A549 (cell line): ENCODE results near the gene OXNAD1. TPM values are rescaled to one million over a fixed set of nuclear protein-coding genes. Genes with fewer than 3 reads are reported as not detected.

Source experiments
- ATAC-seq, 2 experiments: fragments of 200-7000 bp in 1 of 2; fragments of >200 bp in 1 of 2; cut with Nextera tagmentation in 1 of 2; cut with Tn5 transposase in 1 of 2; 3 replicates each; pipeline versions ENCODE4 v1.8.0 to v1.9.1; 2018 to 2020; ENCODE audit warnings: mild to moderate bottlenecking in 1 of 2, moderate library complexity in 1 of 2
- CTCF ChIA-PET: fragments of 300-600 bp; sonication (Branson Sonifier 250); formaldehyde crosslinking; extraction: SDS; loops from one replicate; lab custom pipeline; 2021; ENCODE audit warnings: antibody characterized with exemption, inconsistent platforms; lab: Yijun Ruan, JAX
- POLR2A ChIA-PET: fragments of 350-600 bp; formaldehyde crosslinking; extraction: SDS; loops from one replicate; lab custom pipeline; 2021; ENCODE audit warnings: antibody characterized with exemption, inconsistent platforms; lab: Yijun Ruan, JAX
- DNase-seq, 2 experiments: peaks; one replicate each; pipeline versions ENCODE4 v3.0.0 to v3.0.0-alpha.2; 2011 to 2016; ENCODE audit warnings: low read depth in 1 of 2, low spot score in 1 of 2
- FAIRE-seq: peaks from 2 replicates; lab custom pipeline; 2011; peaks lifted over from hg19 to GRCh38; lab: Jason Lieb, UNC
- H3K27ac ChIP-seq, 2 experiments: fragments of >200 bp; sonication (Bioruptor Twin); formaldehyde crosslinking; 3 replicates each; pipeline ENCODE4 v1.5.1; 2016 to 2017
- H3K4me1 ChIP-seq: fragments of >200 bp; sonication (Bioruptor Twin); formaldehyde crosslinking; 3 replicates; pipeline ENCODE4 v1.6.1; 2016
- H3K4me2 ChIP-seq: fragments of >200 bp; sonication (Bioruptor Twin); formaldehyde crosslinking; 3 replicates; pipeline ENCODE4 v1.6.1; 2016
- H3K4me3 ChIP-seq: fragments of >200 bp; sonication (Bioruptor Twin); formaldehyde crosslinking; 3 replicates; pipeline ENCODE4 v1.5.1; 2016
- H3K9me3 ChIP-seq: fragments of >200 bp; sonication (Bioruptor Twin); formaldehyde crosslinking; 3 replicates; pipeline ENCODE4 v1.6.1; 2016
- CBX2 ChIP-seq: fragments of 200-600 bp; sonication (generic); IDR thresholded peaks from 2 replicates; pipeline ENCODE4 v1.6.1; 2016; ENCODE audit warnings: low read depth, mild to moderate bottlenecking, borderline replicate concordance
- CHD4 ChIP-seq: fragments of 200-600 bp; sonication (generic); IDR thresholded peaks from 2 replicates; pipeline ENCODE4 v1.6.1; 2016; ENCODE audit warnings: antibody characterized with exemption, mild to moderate bottlenecking, borderline replicate concordance
- E2F6 ChIP-seq: IDR thresholded peaks from 2 replicates; pipeline ENCODE4 v1.6.1; 2012; ENCODE audit warnings: low read depth, borderline replicate concordance
- EHMT2 ChIP-seq: fragments of 200-600 bp; sonication (generic); IDR thresholded peaks from 2 replicates; pipeline ENCODE4 v1.6.1; 2016; ENCODE audit warnings: antibody characterized with exemption, low read depth, mild to moderate bottlenecking, moderate library complexity
- FOSB ChIP-seq: fragments of 250-450 bp; sonication (Bioruptor Pico); IDR thresholded peaks from 2 replicates; pipeline ENCODE4 v1.5.0; 2020; ENCODE audit warnings: mild to moderate bottlenecking, moderate library complexity
- HDAC2 ChIP-seq: fragments of 200-600 bp; sonication (generic); IDR thresholded peaks from 2 replicates; pipeline ENCODE4 v1.6.1; 2016
- HOXA7 ChIP-seq: fragments of 250-450 bp; sonication (Bioruptor Pico); IDR thresholded peaks from 2 replicates; pipeline ENCODE4 v1.5.0; 2020; ENCODE audit warnings: mild to moderate bottlenecking, moderate library complexity
- JUN ChIP-seq, 2 experiments: fragments of >200 bp; sonication (Bioruptor Twin); formaldehyde crosslinking; IDR thresholded peaks; 2 replicates in 1 of 2; 3 replicates in 1 of 2; pipeline ENCODE4 v1.6.1; 2016 to 2017
- KDM1A ChIP-seq: fragments of 200-600 bp; sonication (generic); IDR thresholded peaks from 2 replicates; pipeline ENCODE4 v1.6.1; 2016; ENCODE audit warnings: low read depth, mild to moderate bottlenecking
- KDM5A ChIP-seq: fragments of 200-600 bp; sonication (generic); IDR thresholded peaks from 2 replicates; pipeline ENCODE4 v1.6.1; 2016; ENCODE audit warnings: antibody characterized with exemption, mild to moderate bottlenecking
- MAFK ChIP-seq: fragments of 450-650 bp; IDR thresholded peaks from 2 replicates; pipeline ENCODE4 v1.6.1; 2014; ENCODE audit not compliant: partially characterized antibody
- NPAS2 ChIP-seq: fragments of 250-450 bp; sonication (Bioruptor Pico); IDR thresholded peaks from 2 replicates; pipeline ENCODE4 v1.8.0; 2022; ENCODE audit warnings: mild to moderate bottlenecking, moderate library complexity, borderline replicate concordance
- PBX3 ChIP-seq: IDR thresholded peaks from 2 replicates; pipeline ENCODE4 v1.6.1; 2012
- POLR2AphosphoS2 ChIP-seq: conservative IDR thresholded peaks from 2 replicates; pipeline ENCODE4 v1.6.1; 2012; ENCODE audit warnings: low read length, improper control_type of control experiment, inconsistent platforms
- RAD21 ChIP-seq, 2 experiments: fragments of >200 bp in 1 of 2; sonication (Bioruptor Twin) in 1 of 2; formaldehyde crosslinking in 1 of 2; IDR thresholded peaks in 1 of 2; conservative IDR thresholded peaks in 1 of 2; 2 replicates in 1 of 2; 3 replicates in 1 of 2; pipeline ENCODE4 v1.6.1; 2012 to 2018; ENCODE audit warnings: inconsistent platforms in 1 of 2
- RNF2 ChIP-seq: fragments of 200-600 bp; sonication (generic); IDR thresholded peaks from 2 replicates; pipeline ENCODE4 v1.6.1; 2016; ENCODE audit warnings: low read depth, mild to moderate bottlenecking, antibody characterized with exemption, moderate library complexity, borderline replicate concordance
- SMC3 ChIP-seq: fragments of >200 bp; sonication (Bioruptor Twin); formaldehyde crosslinking; IDR thresholded peaks from 3 replicates; pipeline ENCODE4 v1.6.1; 2018; ENCODE audit warnings: inconsistent platforms
- SREBF2 ChIP-seq: fragments of 450-650 bp; IDR thresholded peaks from 2 replicates; pipeline ENCODE4 v1.6.1; 2014; ENCODE audit warnings: mild to moderate bottlenecking, moderate library complexity
- TP53 ChIP-seq: fragments of 250-450 bp; sonication (Bioruptor Pico); IDR thresholded peaks from 2 replicates; pipeline ENCODE4 v1.5.0; 2021; ENCODE audit warnings: mild to moderate bottlenecking, moderate library complexity
- USF2 ChIP-seq: fragments of 450-650 bp; IDR thresholded peaks from 2 replicates; pipeline ENCODE4 v1.6.1; 2014; ENCODE audit warnings: antibody characterized with exemption
- ZC3H11A ChIP-seq: fragments of 450-650 bp; IDR thresholded peaks from 2 replicates; pipeline ENCODE4 v1.6.1; 2014; ENCODE audit warnings: antibody characterized with exemption, mild to moderate bottlenecking
- ZFP36 ChIP-seq: fragments of 450-650 bp; IDR thresholded peaks from 2 replicates; pipeline ENCODE4 v1.6.1; 2014; ENCODE audit warnings: borderline replicate concordance; ENCODE audit not compliant: partially characterized antibody
- ZSCAN20 ChIP-seq: fragments of 250-450 bp; sonication (Bioruptor Pico); IDR thresholded peaks from 2 replicates; pipeline ENCODE4 v1.8.0; 2022; ENCODE audit warnings: mild to moderate bottlenecking, moderate library complexity
- WGBS: methylation state at CpG from one replicate; pipeline ENCODE4 v1.1.6; 2017; ENCODE audit errors: missing lambda C conversion rate; 5-methylcytosine and 5-hydroxymethylcytosine counted together
- polyA plus RNA-seq, 4 experiments: library from polyadenylated mRNA; depleted of rRNA in 3 of 4; stranded (reverse); fragments of >200 nt; fragmentation: RNase III in 1 of 4; extraction: RNeasy Plus Mini Kit Qiagen cat#74134 plus additional on column Dnase treatment in 1 of 4; gene quantifications; 2 replicates in 3 of 4; 3 replicates in 1 of 4; pipeline ENCODE4 v1.2.3, GENCODE V29; 2011 to 2017
- TF ChIP-seq, protein P1 (sequence below): fragments of >200 bp; sonication (Bioruptor Twin); formaldehyde crosslinking; IDR thresholded peaks from 2 replicates; pipeline ENCODE4 v1.6.1; 2016
- TF ChIP-seq, protein P2 (sequence below): fragments of >200 bp; sonication (Bioruptor Twin); formaldehyde crosslinking; IDR thresholded peaks from 3 replicates; pipeline ENCODE4 v1.6.1; 2016
- TF ChIP-seq, protein P3 (sequence below): fragments of >200 bp; sonication (Bioruptor Twin); formaldehyde crosslinking; IDR thresholded peaks from 3 replicates; pipeline ENCODE4 v1.5.1; 2016

Gene OXNAD1
- polyA plus RNA-seq, 2 of the 4 experiments (the other 2 are of a cell fraction): 8.8 to 25.9 TPM

GRCh38 chr3:16300307-16300706 lies 35.3 kb downstream of the OXNAD1 start:
- ChIA-PET POLR2A (no interaction called here), CTCF (interaction anchor here (3.0 kb wide), 1 partner anchor 10 kb away, joined by 16 read pairs; no protein-coding TSS in a partner anchor)
- Histone ChIP-seq H3K27ac (no peak overlapping the region), H3K4me3 (no peak overlapping the region), H3K9me3 (0 out of 3 replicates have a peak, but pooled peaks cover 5% of the 10 kb centered on the region), H3K4me2 (no peak overlapping the region), H3K4me1 (no peaks in the 10 kb centered on the region)
- 96% methylated on average over 2 of the region's 2 CpGs for WGBS
- ATAC-seq (no peak), FAIRE-seq (no peak), DNase-seq (no peak)
- TF ChIP-seq ZFP36 (no peak), KDM5A (no peak), POLR2AphosphoS2 (no peak), HDAC2 (no peak), USF2 (no peak), NPAS2 (CRISPR knock-in tag) (no peak), RNF2 (no peak), KDM1A (no peak), MAFK (no peak), CBX2 (no peak), ZC3H11A (no peak), PBX3 (no peak), JUN (IDR thresholded peaks at IDR 0.05) (no peak), SMC3 (no peak), HOXA7 (no peak), SREBF2 (no peak), TP53 (no peak), EHMT2 (no peak)
- TF ChIP-seq, protein P1, sequence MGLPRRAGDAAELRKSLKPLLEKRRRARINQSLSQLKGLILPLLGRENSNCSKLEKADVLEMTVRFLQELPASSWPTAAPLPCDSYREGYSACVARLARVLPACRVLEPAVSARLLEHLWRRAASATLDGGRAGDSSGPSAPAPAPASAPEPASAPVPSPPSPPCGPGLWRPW: no peak
- TF ChIP-seq, all 56 proteins: peak for 0

GRCh38 chr3:16300881-16301359 lies 35.9 kb downstream of the OXNAD1 start:
- DNase-seq (no peak), FAIRE-seq (no peak), ATAC-seq (no peak)
- H3K4me3 ChIP-seq: no peak overlapping the region
- TF ChIP-seq PBX3 (no peak), USF2 (no peak), CHD4 (no peak), HOXA7 (no peak), RAD21 (conservative IDR thresholded peaks at IDR 0.05 in 1 of 2, IDR thresholded peaks at IDR 0.05 in 1 of 2) (no peak), KDM1A (no peak), RNF2 (no peak), E2F6 (no peak), TP53 (no peak), ZSCAN20 (no peak), FOSB (CRISPR knock-in tag) (no peak), NPAS2 (CRISPR knock-in tag) (no peak)
- TF ChIP-seq, protein P2, sequence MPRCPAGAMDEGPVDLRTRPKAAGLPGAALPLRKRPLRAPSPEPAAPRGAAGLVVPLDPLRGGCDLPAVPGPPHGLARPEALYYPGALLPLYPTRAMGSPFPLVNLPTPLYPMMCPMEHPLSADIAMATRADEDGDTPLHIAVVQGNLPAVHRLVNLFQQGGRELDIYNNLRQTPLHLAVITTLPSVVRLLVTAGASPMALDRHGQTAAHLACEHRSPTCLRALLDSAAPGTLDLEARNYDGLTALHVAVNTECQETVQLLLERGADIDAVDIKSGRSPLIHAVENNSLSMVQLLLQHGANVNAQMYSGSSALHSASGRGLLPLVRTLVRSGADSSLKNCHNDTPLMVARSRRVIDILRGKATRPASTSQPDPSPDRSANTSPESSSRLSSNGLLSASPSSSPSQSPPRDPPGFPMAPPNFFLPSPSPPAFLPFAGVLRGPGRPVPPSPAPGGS: no peak
- TF ChIP-seq, protein P1: no peak
- TF ChIP-seq, protein P3, sequence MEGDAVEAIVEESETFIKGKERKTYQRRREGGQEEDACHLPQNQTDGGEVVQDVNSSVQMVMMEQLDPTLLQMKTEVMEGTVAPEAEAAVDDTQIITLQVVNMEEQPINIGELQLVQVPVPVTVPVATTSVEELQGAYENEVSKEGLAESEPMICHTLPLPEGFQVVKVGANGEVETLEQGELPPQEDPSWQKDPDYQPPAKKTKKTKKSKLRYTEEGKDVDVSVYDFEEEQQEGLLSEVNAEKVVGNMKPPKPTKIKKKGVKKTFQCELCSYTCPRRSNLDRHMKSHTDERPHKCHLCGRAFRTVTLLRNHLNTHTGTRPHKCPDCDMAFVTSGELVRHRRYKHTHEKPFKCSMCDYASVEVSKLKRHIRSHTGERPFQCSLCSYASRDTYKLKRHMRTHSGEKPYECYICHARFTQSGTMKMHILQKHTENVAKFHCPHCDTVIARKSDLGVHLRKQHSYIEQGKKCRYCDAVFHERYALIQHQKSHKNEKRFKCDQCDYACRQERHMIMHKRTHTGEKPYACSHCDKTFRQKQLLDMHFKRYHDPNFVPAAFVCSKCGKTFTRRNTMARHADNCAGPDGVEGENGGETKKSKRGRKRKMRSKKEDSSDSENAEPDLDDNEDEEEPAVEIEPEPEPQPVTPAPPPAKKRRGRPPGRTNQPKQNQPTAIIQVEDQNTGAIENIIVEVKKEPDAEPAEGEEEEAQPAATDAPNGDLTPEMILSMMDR: no peak
- 0 out of 3 replicates have a peak, but pooled peaks cover 5% of the 10 kb centered on the region for H3K9me3 ChIP-seq
- H3K4me1 ChIP-seq: no peaks in the 10 kb centered on the region
- POLR2A ChIA-PET: no interaction called here
- 98% methylated on average over 2 of the region's 2 CpGs for WGBS
- no peak overlapping the region for H3K4me2 ChIP-seq
- CTCF ChIA-PET: interaction anchor here (1.0 to 3.0 kb wide), 2 partner anchors 10 to 249 kb away, joined by 4 to 16 read pairs; no protein-coding TSS in a partner anchor
- H3K27ac ChIP-seq: no peak overlapping the region
